Body of pancreas (tissue), 4 donors: Measurements from ENCODE around the gene DMAP1. TPM values are rescaled to one million over a fixed set of nuclear protein-coding genes. Genes with fewer than 3 reads are reported as not detected.
"Not testable (repeated sequence)": the region's sequence is repeated elsewhere in the genome, so short reads cannot be mapped to it uniquely, and the experiment has no call there.

Source experiments
- ATAC-seq: fragments of 150-250 bp; one replicate; pipeline ENCODE4 v1.9.1; 2016
- DNase-seq, 4 donors: peaks; one replicate each; pipeline ENCODE4 v3.0.0-alpha.2; 2019
- H3K27ac ChIP-seq, 4 donors: fragments of 200-600 bp; sonication (generic); 1 replicate in 3 of 4; 2 replicates in 1 of 4; pipeline versions ENCODE4 v1.5.1 to v1.6.1; 2016 to 2019; ENCODE audit warnings: mild to moderate bottlenecking in 1 of 4, mixed read lengths in 1 of 4, moderate library complexity in 1 of 4
- H3K27me3 ChIP-seq, 2 donors: fragments of 200-600 bp; sonication (generic); one replicate each; pipeline ENCODE4 v1.6.0; 2016; ENCODE audit warnings: mild to moderate bottlenecking in 1 of 2
- H3K36me3 ChIP-seq, 2 donors: fragments of 200-600 bp; sonication (generic); replicated peaks in 1 of 2; 2 replicates each; pipeline ENCODE4 v1.5.1; 2016; ENCODE audit warnings: low read depth in 2 of 2; ENCODE audit not compliant: insufficient read depth in 1 of 2
- H3K4me1 ChIP-seq: fragments of 200-600 bp; sonication (generic); one replicate; pipeline ENCODE4 v1.6.0; 2016
- H3K4me3 ChIP-seq, 2 donors: fragments of 200-600 bp; sonication (generic); 1 replicate in 1 of 2; 2 replicates in 1 of 2; pipeline ENCODE4 v1.5.1; 2016 to 2019
- H3K9me3 ChIP-seq, 3 donors: fragments of 200-600 bp; sonication (generic); 1 replicate in 2 of 3; 2 replicates in 1 of 3; pipeline ENCODE4 v1.5.1; 2016
- CTCF ChIP-seq, 7 experiments: fragments of 450-650 bp in 4 of 7; fragments of 200-600 bp in 3 of 7; sonication (generic) in 3 of 7; IDR thresholded peaks; one replicate each; pipeline ENCODE4 v1.5.1; 2016 to 2019; ENCODE audit warnings: antibody characterized with exemption in 7 of 7
- POLR2A ChIP-seq, 3 donors: fragments of 450-650 bp; IDR thresholded peaks; one replicate each; pipeline ENCODE4 v1.6.1; 2016; ENCODE audit warnings: antibody characterized with exemption in 3 of 3, mild to moderate bottlenecking in 2 of 3
- WGBS, 2 donors: methylation state at CpG; one replicate each; pipeline ENCODE4 v1.1.5; 2017; 5-methylcytosine and 5-hydroxymethylcytosine counted together
- intact Hi-C: fragments of 100-400 bp; cut with DNase I; formaldehyde crosslinking; loops from one replicate; pipeline ENCODE4 v1.15.1; 2023
- total RNA-seq, 2 donors: library from RNA; depleted of rRNA; stranded (reverse); fragments of >200 nt; gene quantifications; one replicate each; pipeline ENCODE4 v1.1.0, GENCODE V29; 2016

The DMAP1 gene
- total RNA-seq, 2 donors from 2014 or later: 39.2 to 93.3 TPM

GRCh38 chr1:44200336-44200735 is 12.9 kb upstream of the DMAP1 start:
- H3K36me3 ChIP-seq: no peaks in the 10 kb centered on the region
- DNase-seq (no peak), ATAC-seq (no peak)
- H3K4me3 ChIP-seq: no peak overlapping the region
- 85 to 88% methylated on average over 8 of the region's 8 CpGs for WGBS, 2 donors
- no peaks in the 10 kb centered on the region for H3K9me3 ChIP-seq
- no peaks in the 10 kb centered on the region for H3K27me3 ChIP-seq
- H3K27ac ChIP-seq: no peak overlapping the region
- intact Hi-C loops: no loop called here
- no peak for TF ChIP-seq POLR2A (IDR thresholded peaks at IDR 0.05)
- no peaks in the 10 kb centered on the region for H3K4me1 ChIP-seq

DNA sequence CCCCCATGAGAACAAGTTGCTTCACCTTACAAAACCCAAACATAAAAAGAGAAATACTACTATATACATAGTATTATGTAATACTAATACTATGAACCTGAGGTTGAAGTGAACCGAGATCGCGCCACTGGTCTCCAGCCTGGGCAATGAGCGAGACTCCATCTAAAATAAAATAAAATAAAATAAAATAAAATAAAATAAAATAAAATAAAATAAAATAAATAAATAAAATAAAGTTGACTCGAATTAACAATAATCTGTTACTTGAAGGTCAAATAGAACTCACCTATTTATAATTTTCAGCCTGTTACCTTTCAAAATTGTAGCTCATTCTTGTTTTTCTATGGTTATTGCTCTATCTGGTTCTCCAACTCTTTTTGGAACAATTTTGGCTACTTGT is 6.7 kb upstream of the DMAP1 start:
- H3K4me1 ChIP-seq, ATAC-seq, H3K9me3 ChIP-seq, H3K27me3 ChIP-seq, H3K27ac ChIP-seq, H3K4me3 ChIP-seq, intact Hi-C loops, H3K36me3 ChIP-seq, DNase-seq: not testable (repeated sequence)
- 83 to 84% methylated on average over 5 of the region's 5 CpGs for WGBS, 2 donors

DNA sequence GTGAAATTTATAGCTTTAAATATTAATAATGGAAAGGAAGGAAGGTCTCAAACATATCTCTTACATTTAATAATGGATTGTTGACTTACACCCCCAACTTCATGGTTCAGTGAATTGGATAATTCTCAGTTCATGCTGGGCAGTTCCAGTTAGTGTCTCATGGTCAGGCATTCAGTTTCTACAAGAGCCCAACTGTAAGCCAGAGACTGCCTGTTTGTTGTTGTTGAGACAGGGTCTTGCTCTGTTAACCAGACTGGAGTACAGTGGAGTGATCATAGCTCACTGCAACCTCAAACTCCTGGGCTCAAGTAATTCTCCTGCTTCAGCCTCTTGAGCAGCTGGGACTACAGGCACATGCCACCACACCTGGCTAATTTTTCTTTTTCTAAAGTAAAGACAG is 5.0 kb upstream of the DMAP1 start:
- TF ChIP-seq POLR2A (IDR thresholded peaks at IDR 0.05): no peak
- no peak for TF ChIP-seq CTCF (IDR thresholded peaks at IDR 0.05)
- intact Hi-C loops: no loop called here
- Histone ChIP-seq H3K4me3 (no peak overlapping the region), H3K27me3 (no peaks in the 10 kb centered on the region), H3K9me3 (no peaks in the 10 kb centered on the region), H3K36me3 (no peaks in the 10 kb centered on the region), H3K27ac (no peak overlapping the region), H3K4me1 (peaks cover 8% of the 10 kb centered on the region)
- ATAC-seq (no peak), DNase-seq (no peak)

DNA sequence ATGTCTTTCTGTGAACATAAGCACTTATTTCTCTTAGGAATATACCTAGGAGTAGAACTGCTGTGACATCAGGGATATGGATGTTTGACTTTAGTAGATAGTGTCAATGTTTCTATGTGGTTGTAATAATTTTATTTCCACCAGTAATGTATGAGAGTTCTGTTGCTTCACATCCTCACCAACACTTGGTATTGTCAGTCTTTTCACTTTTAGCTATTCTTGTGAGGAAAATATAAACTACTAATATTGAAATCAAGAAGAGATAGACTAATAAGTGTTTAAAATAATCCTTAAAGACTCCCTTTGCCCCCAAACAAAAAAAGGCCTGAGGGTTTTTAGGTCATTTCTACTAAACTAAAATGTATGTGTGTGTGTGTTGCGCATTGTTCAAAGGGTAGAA is 2.7 kb upstream of the DMAP1 start:
- intact Hi-C loops: no loop called here
- H3K4me3 ChIP-seq: no peak overlapping the region
- H3K36me3 ChIP-seq: peaks cover 0 to 2% of the 10 kb centered on the region in 2 donors
- no peak for TF ChIP-seq CTCF (IDR thresholded peaks at IDR 0.05)
- TF ChIP-seq POLR2A (IDR thresholded peaks at IDR 0.05): no peak
- DNase-seq (no peak), ATAC-seq (no peak)
- no peaks in the 10 kb centered on the region for H3K27me3 ChIP-seq
- no peaks in the 10 kb centered on the region for H3K9me3 ChIP-seq
- WGBS, 2 donors: 97 to 100% methylated on average over 1 of the region's 1 CpG
- H3K4me1 ChIP-seq: peaks cover 20% of the 10 kb centered on the region
- H3K27ac ChIP-seq: no peak overlapping the region

DNA sequence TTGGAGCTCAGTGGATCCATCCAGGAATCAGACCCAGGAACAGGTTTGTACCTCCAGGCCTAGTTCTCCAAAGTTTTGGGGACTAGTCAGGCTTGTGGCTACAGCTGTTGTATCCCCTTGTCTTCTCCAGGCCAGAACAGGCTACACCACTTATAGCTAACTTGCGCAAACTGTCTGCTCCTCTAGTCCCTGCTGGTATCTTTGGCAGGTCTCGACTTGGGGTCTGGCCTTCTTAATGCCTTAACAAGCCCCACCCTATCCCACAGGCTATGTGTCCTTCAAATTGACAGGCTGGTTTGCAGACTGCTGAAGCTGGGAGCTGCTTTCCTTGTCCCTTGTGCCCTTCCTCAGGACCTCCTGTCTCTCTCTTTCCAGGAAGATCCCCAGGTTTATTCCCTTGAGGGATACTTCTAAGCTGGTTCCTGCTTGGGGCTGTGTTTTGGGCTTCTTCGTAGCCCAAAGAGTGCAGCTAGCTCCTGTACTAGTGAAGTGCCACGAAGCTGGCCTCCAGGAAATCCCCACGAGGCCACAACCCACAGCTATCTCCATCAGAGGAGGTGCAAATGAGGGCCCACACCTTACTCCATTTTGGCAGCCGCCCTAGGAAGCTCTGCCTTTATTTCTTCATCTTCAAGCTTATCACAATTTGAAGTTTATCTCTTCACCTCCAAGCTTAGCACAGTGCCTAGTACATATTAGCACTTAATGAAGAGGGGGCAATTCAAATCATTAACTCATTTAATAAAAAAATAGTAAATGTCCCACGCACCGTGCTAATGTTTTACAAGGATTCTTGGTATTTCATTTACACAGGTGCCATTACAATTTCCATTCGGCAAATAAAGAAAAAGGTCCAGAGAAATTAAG is 683 bp upstream of the DMAP1 start:
- WGBS, 2 donors: 35 to 39% methylated on average over 9 of the region's 9 CpGs
- H3K27ac ChIP-seq: peak overlapping the region; percentile 57 to 79 (median 64)
- DNase-seq: no peak

More for the DNA sequence above, 683 bp upstream of the DMAP1 start:
- intact Hi-C loops: no loop called here
- TF ChIP-seq POLR2A (IDR thresholded peaks at IDR 0.05): no peak
- no peak for TF ChIP-seq CTCF (IDR thresholded peaks at IDR 0.05)
- H3K4me1 ChIP-seq: peaks cover 22% of the 10 kb centered on the region
- no peak for ATAC-seq
- no peaks in the 10 kb centered on the region for H3K27me3 ChIP-seq
- H3K36me3 ChIP-seq: peaks cover 0 to 10% of the 10 kb centered on the region in 2 donors
- H3K4me3 ChIP-seq: peak overlapping the region; percentile 82 to 95
- H3K9me3 ChIP-seq: no peaks in the 10 kb centered on the region
